Superior temporal gyrus (tissue), 1 donor: Measurements from ENCODE around the gene MYO1E.
"Not testable (repeated sequence)": the region's sequence is repeated elsewhere in the genome, so short reads cannot be mapped to it uniquely, and the experiment has no call there.

ENCODE experiments used
- DNase-seq: peaks from one replicate; pipeline ENCODE4 v3.0.0-alpha.2; 2016; ENCODE audit errors: extremely low spot score

MYO1E gene

GRCh38 chr15:59168536-59168935 is 204.1 kb downstream of the MYO1E start:
- DNase-seq, result no peak

DNA sequence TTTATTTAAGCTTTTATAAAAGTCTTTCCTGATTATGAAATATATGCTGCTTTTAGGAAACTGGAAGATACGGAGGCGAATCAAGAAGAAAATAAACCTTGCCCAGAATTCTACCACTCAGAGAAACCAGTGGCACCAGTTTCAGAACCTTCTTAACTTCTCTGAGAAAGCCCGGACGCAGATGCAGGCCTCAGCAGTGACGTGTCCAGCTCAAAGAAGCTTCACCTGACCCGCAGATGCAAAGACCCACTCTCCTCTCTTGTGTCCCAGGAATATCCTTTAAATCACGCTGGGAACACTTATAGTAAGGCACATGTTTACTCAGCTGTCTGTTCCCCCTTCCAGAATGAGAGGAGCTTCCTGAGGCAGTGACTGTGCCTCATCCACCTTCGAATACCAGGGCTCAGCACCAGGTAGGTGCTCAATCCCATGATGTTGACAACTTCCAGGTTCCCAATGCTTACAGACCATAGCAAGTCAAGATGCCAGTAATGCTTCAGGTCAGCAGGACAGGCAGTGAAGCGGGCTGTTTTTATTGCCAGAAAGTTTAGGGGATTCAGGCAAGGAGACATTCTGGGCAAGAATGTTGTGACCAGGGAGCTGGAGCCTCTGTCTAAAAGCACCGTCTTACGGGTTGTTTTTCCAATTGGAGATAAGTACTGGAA is 205.9 kb downstream of the MYO1E start:
- DNase-seq, result no peak

GRCh38 chr15:59166166-59166565 is 206.5 kb downstream of the MYO1E start:
- no peak for DNase-seq

DNA sequence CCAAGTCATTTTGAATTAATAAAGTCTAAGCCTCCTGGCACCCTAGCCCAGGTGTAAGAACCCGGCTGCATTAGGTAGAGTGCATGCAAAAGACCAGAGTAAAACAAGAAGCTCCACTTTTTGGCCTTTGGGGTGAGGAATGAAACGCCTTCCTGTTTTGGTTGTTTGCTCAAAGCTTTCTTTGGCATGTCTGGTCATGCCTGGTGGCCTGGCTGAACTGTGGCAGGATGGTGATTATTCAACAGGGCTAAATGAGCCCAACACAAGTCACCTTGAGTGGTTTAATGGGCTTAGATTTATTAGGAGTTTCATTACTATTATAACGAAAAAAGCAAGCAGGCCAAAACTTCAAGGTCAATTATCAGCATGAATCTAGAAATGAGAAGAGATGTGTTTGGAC is 206.9 kb downstream of the MYO1E start:
- DNase-seq, result no peak

DNA sequence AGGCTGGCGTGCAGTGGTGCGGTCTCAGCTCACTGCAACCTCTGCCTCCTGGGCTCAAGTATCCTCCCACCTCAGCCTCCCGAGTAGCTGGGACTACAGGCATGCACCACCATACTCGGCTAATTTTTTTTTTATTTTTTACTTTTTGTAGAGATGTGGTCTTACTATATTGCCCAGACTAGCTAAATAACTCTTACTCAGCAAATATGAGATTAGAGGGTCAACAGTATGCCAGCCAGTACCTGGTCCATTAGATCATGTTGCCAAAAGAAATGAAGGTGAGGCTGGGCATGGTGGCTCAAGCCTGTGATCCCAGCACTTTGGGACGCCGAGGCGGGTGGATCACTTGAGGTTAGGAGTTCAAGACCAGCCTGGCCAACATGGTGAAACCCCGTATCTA is 210.6 kb downstream of the MYO1E start:
- DNase-seq, result not testable (repeated sequence)

DNA sequence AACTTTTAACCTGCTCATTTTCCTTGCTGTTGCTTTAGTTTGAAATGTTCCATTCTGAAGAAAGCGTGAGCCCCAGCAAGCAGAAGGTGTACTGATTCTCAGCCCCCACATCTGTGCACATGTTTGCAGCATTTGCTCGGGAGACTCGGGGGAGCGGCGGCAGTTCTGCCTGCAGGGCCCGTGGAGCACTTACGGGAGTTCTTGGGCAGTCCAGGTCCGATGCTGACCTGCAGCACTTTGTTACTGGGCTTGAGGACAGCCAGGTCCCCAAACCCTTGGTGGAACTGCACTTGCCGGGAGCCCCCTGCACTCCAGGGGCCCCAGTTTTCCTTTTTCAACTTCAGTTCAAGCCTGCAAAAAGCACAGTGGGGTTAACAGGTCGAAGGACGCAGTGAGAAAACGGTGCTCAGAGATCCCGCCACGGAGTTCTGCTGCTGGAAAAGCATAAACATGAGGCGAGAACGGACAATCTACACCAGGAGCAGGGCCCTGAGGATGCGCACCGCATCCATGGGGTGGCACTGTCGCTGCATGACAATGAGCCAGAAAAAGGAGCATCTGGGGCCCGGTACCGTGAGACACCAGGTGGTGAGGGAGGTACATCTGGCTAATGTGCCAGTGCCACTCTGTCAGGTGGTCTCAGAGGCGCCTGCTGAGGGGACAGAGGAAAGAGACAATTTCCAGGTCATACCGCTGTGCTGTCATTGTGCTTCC is 211.6 kb downstream of the MYO1E start:
- DNase-seq, result peak; percentile 62

DNA sequence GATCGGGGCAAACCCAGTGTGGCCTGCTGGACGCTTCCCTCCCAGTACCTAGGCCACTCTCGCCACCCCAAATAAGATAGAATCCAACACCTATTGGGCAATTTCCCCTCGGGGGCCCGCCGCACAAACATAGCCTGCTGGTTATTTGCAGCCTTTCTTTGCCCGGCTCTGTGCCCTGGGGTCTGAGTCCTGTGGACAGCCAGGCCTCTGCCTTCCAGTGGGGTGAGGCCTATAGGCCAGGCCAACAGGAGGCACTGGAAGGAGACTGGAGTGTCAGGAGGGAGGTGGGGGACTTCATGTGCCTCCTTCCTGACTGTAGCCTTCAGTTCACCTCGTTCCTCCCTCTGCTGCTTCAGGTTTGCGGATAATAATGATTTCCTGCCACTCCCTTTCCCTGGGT is 213.5 kb downstream of the MYO1E start:
- no peak for DNase-seq

DNA sequence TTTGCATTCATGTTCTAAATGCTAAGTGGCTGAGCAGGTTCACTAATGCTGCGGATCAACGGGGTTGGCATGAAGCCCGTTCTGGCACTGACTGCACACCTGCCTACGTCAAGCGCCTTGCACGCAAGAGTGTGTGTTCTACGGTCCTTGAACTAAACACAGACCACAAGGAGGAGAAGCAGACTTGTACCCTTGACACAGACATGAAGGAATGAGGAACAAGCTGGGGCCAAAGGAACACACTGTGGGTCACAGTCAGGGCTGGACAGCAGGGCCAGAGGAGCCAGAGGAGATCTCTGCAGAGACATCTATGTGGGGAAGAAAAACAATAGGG is 214.0 kb downstream of the MYO1E start:
- DNase-seq, result no peak

DNA sequence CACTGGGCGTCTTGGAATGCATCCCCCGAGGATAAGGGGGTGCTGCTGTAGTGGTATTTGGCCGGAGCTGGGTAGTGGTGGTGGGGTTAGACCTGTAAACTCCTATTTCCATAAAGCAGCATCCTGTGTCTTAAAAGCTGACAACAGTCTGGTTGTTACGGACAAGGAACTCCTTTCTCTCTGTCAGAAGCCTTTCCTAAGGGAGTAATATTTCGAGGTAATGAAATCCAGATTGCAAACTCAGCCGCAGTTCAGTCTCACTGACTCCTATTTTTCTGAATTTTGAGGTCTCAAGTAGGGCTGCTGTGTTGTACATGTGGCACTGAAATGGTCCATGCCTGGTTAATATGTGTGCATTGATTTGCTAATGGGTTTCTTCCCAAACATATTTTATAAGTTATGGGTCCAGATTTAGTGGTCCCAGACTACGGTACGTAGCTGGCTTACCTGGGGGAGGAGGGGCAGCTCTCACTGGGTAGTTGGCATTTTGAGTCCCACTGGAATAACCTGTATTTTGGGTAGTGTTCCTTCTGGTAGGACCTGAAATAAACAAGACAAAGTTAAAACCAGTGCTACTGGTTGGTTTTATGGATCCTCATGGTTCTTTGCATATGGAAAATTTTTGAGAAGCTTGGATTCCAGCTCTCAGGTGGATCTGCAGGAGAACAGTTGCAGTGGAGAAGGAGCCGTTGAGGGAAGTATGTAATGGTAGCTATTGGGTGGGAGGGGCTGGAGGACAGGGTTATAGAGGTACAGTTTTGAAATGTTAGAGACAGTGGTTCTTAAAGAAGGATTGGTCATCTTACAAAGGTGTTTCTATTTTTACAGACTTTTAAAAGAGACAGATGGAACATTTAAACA is 214.6 kb downstream of the MYO1E start:
- DNase-seq, result no peak

- DNase-seq, result no peak
These were observed 215.3 kb downstream of the MYO1E start for GRCh38 chr15:59157396-59157795.

GRCh38 chr15:59155431-59155830 is 217.2 kb downstream of the MYO1E start:
- DNase-seq, result no peak

GRCh38 chr15:59154243-59154642 is 218.4 kb downstream of the MYO1E start:
- no peak for DNase-seq

DNA sequence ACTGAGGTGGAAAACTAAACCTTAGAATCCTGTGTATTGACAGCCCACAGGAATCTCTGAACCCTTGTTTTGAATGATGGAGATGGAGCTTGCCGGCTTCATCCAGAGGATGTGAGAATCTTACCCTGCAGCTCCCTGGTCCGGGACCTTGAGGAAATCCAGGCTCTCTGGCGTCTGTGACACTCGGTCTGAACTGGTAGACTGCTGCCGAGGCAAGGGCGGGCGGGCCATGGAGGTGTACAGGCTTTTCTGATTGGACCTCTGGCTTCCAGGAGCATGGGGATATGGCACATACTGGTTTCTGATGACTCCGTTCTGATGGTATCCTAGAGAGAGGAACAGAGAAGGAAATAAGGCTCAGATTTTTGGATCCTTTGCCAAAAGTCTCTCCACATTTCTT is 219.2 kb downstream of the MYO1E start:
- no peak for DNase-seq

- no peak for DNase-seq
These were observed 219.8 kb downstream of the MYO1E start for GRCh38 chr15:59152694-59153450.

- DNase-seq, result peak; percentile 71
These were observed 222.5 kb downstream of the MYO1E start for GRCh38 chr15:59150185-59150584.

GRCh38 chr15:59148153-59148833 is 224.4 kb downstream of the MYO1E start:
- no peak for DNase-seq

DNA sequence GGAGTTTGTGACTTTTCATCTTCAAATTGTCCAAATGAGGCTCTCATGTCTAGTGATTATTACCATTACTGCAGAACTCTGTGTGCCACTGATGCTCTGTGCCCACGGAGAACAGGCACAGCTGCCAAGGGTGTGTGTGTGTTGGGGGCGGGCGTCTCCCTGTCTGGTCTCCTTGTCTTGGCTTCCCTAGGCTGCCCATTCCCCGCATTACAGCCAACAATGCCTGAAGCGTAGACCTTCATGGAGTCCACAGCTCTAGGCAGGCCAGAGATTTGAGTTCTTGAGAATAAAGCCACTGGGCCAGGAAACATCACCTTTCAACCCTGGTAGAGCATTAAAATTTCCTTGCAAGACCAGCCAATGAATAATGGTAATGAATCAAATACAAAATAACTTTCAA is 225.0 kb downstream of the MYO1E start:
- no peak for DNase-seq

GRCh38 chr15:59144594-59144993 is 228.1 kb downstream of the MYO1E start:
- DNase-seq, result peak; percentile 52

DNA sequence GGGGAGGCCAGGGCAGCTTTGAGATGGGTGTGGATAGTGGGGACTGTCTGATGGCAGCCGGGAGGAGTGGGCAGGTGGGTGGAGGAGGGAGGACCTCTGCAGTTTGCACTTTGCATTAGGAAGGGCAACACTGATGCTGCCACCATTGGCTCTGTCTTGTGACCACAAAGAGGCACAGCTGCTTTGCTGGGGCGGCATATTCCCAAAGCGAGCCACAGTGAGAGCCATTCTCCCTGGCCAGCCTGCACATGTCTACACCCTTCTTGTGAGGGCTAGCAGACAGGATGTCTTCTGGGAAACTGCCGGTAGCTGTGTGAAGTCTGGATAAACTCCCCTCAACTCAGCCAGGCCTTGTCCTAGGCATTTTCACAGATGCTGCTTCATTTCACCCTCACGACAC is 229.4 kb downstream of the MYO1E start:
- no peak for DNase-seq

DNA sequence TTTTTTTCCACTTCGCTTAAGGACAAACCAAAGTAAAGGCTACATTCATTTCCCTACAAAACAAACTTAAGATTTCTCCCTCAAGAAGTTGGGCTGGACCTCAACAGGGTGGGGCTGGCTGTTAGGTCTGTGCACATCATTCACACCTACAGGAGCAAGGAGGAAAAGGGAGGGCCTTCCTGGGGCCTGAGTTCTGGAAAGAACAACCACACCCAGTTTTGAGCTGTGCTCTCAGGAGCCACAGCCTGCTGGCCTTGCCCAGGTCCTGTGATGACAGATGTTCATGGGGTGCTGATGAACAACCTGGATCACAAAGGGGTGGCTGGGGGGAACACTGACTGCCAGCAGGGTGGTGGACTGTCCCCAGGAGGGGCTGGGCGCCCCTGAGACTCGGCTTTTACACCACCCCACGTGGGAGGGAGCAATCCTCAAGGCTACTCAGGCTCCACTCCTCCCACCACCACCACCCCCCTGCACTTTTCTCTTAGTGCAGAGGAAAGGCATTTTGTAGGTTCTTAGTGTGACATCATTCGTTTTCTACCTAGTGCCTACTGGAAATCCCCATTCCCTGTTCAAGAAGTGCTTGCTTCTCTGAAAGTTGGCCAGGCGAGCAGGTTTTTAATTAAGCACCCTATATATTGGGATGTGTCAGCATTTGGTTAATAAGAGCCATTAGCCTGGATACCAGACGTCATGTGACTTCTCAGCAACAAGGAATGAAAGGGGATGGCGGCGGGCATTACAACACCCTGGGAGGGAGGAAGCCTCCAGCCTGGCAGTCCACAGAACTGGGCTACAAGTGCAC is 232.0 kb downstream of the MYO1E start:
- no peak for DNase-seq

GRCh38 chr15:59138243-59138642 is 234.4 kb downstream of the MYO1E start:
- no peak for DNase-seq
